GM19043 (cell line): ENCODE measurements around the gene AATF.

Source experiments
- ATAC-seq: cut with Tn5 transposase; IDR thresholded peaks from one replicate; pipeline ENCODE4 v1.9.1; 2021; ENCODE audit warnings: low read depth; ENCODE audit not compliant: unreplicated experiment

The AATF gene

GRCh38 chr17:37098152-37098551 is 149.4 kb downstream of the AATF start:
- ATAC-seq: no peak

- no peak for ATAC-seq
Measured at GRCh38 chr17:37098910-37099664, 150.3 kb downstream of the AATF start.

GRCh38 chr17:37100231-37100630 is 151.5 kb downstream of the AATF start:
- no peak for ATAC-seq

- ATAC-seq: no peak
Measured at GRCh38 chr17:37101306-37101705, 152.6 kb downstream of the AATF start.

GRCh38 chr17:37103231-37103630 is 154.5 kb downstream of the AATF start:
- no peak for ATAC-seq

GRCh38 chr17:37106049-37106448 is 157.3 kb downstream of the AATF start:
- no peak for ATAC-seq
